PC-3 (cell line): ENCODE measurements around the gene COMT.

Experiments used
- EZH2 ChIP-seq: fragments of 300-600 bp; sonication (generic); IDR thresholded peaks from one replicate; pipeline ENCODE4 v1.6.1; 2017; ENCODE audit warnings: antibody characterized with exemption, mild to moderate bottlenecking, low read length; ENCODE audit not compliant: unreplicated experiment
- TF ChIP-seq, protein P1 (sequence below): fragments of 300-600 bp; sonication (generic); conservative IDR thresholded peaks from 2 replicates; pipeline ENCODE4 v1.5.1; 2017; ENCODE audit warnings: antibody characterized with exemption, low read depth, mild to moderate bottlenecking, low read length

DNA sequence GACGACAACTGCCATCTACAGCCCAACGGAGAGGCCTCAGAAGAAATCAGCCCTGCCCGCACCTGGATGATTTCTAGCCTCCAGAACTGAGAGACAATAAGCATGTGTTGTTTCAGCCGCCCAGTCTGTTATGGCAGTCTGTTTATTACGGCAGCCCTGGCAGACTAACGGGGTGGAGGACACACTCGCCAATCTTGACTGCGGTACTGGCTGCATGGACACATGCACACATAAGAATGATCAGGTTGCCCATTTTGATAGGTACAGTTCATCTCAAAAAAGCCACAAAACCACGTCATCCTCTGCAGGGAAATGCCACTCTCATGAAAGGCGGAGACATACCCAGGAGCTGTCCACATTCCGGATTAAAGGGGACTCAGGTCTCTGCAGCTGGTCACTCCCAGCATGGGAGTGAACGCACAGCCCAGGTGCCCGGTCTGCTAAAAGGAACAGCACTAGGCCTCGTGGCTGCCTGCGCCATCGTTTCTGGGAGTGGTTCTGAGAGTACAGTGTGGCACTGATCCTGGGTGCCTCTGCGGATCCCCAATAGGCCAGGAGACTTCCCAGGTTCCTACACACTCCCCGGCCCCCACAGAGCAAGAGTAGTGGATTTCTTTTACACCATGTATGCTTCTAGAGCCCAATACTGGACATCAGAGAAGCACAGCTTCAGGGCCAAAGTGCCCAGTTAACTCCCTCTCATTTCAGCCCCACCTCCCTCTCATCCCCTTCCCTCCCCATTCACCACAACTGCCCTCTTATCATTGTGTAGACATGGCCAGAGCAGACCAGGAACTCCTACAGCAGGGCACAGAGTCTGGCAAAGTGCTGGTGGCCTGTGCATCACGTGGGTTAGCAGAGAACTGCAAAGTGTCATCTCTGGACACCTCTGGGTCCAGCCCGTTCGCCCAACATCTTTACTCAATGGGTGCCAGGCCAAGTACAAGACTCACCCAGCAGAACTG lies 11.7 kb upstream of the COMT start:
- TF ChIP-seq, protein P1, sequence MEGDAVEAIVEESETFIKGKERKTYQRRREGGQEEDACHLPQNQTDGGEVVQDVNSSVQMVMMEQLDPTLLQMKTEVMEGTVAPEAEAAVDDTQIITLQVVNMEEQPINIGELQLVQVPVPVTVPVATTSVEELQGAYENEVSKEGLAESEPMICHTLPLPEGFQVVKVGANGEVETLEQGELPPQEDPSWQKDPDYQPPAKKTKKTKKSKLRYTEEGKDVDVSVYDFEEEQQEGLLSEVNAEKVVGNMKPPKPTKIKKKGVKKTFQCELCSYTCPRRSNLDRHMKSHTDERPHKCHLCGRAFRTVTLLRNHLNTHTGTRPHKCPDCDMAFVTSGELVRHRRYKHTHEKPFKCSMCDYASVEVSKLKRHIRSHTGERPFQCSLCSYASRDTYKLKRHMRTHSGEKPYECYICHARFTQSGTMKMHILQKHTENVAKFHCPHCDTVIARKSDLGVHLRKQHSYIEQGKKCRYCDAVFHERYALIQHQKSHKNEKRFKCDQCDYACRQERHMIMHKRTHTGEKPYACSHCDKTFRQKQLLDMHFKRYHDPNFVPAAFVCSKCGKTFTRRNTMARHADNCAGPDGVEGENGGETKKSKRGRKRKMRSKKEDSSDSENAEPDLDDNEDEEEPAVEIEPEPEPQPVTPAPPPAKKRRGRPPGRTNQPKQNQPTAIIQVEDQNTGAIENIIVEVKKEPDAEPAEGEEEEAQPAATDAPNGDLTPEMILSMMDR, result no peak
- TF ChIP-seq EZH2, result no peak
